Hepatocyte (in vitro differentiated cells): ENCODE results near the gene MAP3K20.

Experiments
- CTCF ChIP-seq: fragments of 200-600 bp; sonication (generic); IDR thresholded peaks from 2 replicates; pipeline ENCODE4 v1.5.1; 2016; ENCODE audit warnings: antibody characterized with exemption, mild to moderate bottlenecking; ENCODE audit not compliant: poor library complexity
- EZH2phosphoT487 ChIP-seq: fragments of 200-600 bp; sonication (generic); IDR thresholded peaks from one replicate; pipeline ENCODE4 v1.6.1; 2018; ENCODE audit warnings: antibody characterized with exemption, mild to moderate bottlenecking, low read depth, moderate library complexity; ENCODE audit not compliant: unreplicated experiment, severe bottlenecking

DNA sequence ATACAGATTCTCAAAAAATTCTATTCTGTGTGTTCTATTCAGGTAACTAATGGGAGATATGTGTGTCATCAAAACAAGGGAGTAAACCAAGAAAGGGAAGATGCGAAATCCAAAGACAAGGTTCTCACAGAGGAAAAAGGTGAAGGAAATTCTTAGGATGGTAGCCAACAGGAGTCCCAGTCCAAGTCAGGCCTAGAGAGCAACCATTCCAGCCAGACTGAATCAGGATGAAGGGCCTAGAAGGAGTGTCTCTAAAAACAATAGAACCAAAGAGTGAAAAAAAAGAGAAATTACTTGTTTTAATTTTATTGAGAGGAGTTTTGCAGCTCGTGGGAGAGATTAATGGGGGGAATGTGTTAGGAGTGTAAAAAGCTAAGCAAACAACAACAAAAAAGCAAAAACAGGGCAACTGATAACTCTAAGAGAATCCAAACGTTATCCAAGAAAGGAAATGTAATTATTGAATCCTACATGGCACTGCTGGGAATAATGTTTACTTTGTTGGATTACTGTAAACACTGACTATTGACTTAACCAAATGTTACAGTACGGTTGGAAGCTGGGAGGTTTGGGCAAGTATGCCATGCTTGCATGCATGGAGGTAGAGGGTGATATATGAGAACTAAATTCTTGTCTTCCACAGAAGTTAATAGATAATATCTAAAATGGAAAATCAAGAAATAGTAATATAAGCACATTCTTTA is 12.3 kb downstream of the MAP3K20 start:
- no peak for TF ChIP-seq CTCF
- no peak for TF ChIP-seq EZH2phosphoT487
